GM12864 (cell line): ENCODE results near the gene TSC1.

Experiments
- DNase-seq: peaks from one replicate; pipeline ENCODE4 v3.0.0-alpha.2; 2011; ENCODE audit warnings: low read depth
- H3K4me3 ChIP-seq: 2 replicates; pipeline ENCODE4 v1.5.1; 2011; ENCODE audit warnings: mild to moderate bottlenecking, low read depth, low read length, control low read depth
- TF ChIP-seq, protein P1 (sequence below): IDR thresholded peaks from 2 replicates; pipeline ENCODE4 v1.5.1; 2011; ENCODE audit warnings: low read depth, mild to moderate bottlenecking, moderate library complexity, low read length, control low read depth, inconsistent platforms; ENCODE audit errors: missing control alignments

Gene TSC1

GRCh38 chr9:132983491-132984201 is 39.2 kb upstream of the TSC1 start:
- no peak overlapping the region for H3K4me3 ChIP-seq

GRCh38 chr9:132982458-132982857 is 38.0 kb upstream of the TSC1 start:
- H3K4me3 ChIP-seq: no peak overlapping the region
- TF ChIP-seq, protein P1, sequence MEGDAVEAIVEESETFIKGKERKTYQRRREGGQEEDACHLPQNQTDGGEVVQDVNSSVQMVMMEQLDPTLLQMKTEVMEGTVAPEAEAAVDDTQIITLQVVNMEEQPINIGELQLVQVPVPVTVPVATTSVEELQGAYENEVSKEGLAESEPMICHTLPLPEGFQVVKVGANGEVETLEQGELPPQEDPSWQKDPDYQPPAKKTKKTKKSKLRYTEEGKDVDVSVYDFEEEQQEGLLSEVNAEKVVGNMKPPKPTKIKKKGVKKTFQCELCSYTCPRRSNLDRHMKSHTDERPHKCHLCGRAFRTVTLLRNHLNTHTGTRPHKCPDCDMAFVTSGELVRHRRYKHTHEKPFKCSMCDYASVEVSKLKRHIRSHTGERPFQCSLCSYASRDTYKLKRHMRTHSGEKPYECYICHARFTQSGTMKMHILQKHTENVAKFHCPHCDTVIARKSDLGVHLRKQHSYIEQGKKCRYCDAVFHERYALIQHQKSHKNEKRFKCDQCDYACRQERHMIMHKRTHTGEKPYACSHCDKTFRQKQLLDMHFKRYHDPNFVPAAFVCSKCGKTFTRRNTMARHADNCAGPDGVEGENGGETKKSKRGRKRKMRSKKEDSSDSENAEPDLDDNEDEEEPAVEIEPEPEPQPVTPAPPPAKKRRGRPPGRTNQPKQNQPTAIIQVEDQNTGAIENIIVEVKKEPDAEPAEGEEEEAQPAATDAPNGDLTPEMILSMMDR: no peak
- no peak for DNase-seq

More at GRCh38 chr9:132983491-132984201, 39.2 kb upstream of the TSC1 start:
- TF ChIP-seq, protein P1: no peak
- no peak for DNase-seq

DNA sequence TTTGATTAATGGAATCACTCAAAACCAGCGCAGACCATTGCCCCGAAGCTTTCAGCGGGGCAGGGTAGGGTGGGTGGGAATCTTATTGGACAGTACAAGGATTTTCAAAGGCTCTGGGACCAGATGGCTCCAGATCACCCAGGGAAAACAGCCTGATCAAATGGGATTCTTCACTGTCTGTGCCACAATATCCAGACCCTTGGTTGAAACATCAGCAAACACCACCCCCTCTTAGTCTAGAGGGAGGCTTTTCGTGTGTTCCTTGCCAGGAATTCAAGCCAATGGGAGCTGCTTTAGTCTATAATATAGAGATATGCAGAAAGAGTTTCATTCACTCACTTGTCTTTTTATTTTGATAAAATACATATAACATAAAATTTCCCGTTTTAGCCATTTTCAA is 35.7 kb upstream of the TSC1 start:
- TF ChIP-seq, protein P1: no peak
- no peak for DNase-seq
- H3K4me3 ChIP-seq: no peak overlapping the region

DNA sequence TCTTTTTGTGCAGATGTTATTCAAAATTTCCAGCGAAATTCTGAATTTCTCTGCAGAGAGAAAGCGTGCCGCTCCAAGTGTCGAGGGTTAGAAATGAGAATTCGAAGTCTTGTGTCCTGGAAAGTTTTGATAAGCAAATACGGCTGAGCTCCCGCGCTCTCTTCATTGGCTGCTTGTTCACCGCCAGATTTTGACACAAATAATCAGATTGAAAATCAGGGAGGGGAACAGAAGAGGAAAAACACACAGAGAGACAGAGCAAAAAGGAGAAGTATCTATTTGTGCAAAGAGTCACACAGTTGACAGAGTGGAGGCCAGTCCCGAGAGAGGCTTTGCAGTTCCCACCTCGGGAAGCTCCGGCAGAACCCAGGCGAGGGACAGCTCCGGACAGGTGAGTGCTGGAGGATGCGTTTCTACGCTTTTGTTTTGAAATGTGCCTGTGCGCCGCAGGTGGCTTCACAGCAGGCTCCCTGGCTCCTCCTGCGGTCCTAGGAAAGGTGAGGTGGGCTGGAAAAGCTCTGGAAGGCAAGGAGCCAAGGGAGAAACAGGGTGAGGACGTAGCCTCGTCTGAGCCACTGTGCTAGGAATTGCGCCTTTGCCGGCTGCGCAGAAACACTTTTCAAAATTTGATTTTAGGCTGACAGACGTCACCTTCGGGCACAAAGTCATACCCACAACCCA is 34.2 kb upstream of the TSC1 start, which contains the start of gene GFI1B:
GFI1B (plus strand) TSS at position 244 of the 681 bp plus-strand sequence. CDS start 7,985 bp downstream, outside the sequence.
- H3K4me3 ChIP-seq: no peak within 1 kb of the TSS
- no peak for DNase-seq
- TF ChIP-seq, protein P1: no peak

GRCh38 chr9:132978112-132978450 is 33.7 kb upstream of the TSC1 start:
- no peak for DNase-seq
- TF ChIP-seq, protein P1: no peak
- no peak overlapping the region for H3K4me3 ChIP-seq

DNA sequence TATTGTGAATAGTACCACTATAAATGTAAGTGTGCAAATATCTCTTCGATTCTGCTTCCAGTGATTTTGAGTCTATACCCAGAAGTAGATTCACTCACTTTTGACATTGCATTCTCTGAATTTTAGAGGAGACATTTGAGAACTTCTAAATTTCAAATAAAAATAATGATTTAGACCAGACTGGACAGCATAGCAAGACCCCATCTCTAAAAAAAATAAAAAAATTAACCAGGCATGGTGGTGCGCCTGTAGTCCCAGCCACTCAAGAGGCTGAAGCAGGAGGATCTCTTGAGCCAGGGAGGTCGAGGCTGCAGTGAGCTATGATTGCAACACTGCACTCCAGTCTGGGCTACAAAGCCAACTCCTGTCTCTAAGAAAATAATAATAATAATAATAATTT is 32.2 kb upstream of the TSC1 start:
- DNase-seq: no peak
- TF ChIP-seq, protein P1: no peak
- no peak overlapping the region for H3K4me3 ChIP-seq
